ENCODE data around the gene NDE1. TPM values are rescaled to one million over a fixed set of nuclear protein-coding genes. Genes with fewer than 3 reads are reported as not detected.
"Not testable (repeated sequence)": the region's sequence is repeated elsewhere in the genome, so short reads cannot be mapped to it uniquely, and the experiment has no call there.

NDE1 gene
- total RNA-seq, 1 donor from 2014 or later: 41.0 TPM

DNA sequence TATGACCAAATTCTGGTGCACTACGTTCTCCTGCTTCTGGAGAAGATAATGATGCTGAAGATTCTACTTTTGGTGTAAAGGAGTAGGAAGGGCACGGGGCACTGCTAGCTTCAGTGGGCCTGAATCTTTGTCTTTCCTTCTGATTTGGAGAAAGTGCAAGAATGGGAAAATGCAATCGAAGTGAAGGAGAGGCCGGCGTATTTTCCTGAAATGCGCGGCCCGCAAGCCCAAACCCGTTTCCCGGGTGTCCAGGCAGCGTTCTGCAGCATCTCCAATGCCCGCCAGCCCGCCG lies 372 bp upstream of the NDE1 start:
- Mint-ChIP-seq H3K36me3 (ENCODE audit: unreplicated experiment) (no peaks in the 10 kb centered on the region), H3K4me1 (ENCODE audit: unreplicated experiment) (peaks cover 30% of the 10 kb centered on the region), H3K4me3 (ENCODE audit: unreplicated experiment) (peak overlapping the region; percentile 73), H3K9me3 (ENCODE audit: unreplicated experiment) (no peaks in the 10 kb centered on the region), H3K27ac (ENCODE audit: unreplicated experiment) (peak overlapping the region; percentile 75), H3K27me3 (ENCODE audit: unreplicated experiment) (no peaks in the 10 kb centered on the region)
- TF ChIP-seq, protein P1, sequence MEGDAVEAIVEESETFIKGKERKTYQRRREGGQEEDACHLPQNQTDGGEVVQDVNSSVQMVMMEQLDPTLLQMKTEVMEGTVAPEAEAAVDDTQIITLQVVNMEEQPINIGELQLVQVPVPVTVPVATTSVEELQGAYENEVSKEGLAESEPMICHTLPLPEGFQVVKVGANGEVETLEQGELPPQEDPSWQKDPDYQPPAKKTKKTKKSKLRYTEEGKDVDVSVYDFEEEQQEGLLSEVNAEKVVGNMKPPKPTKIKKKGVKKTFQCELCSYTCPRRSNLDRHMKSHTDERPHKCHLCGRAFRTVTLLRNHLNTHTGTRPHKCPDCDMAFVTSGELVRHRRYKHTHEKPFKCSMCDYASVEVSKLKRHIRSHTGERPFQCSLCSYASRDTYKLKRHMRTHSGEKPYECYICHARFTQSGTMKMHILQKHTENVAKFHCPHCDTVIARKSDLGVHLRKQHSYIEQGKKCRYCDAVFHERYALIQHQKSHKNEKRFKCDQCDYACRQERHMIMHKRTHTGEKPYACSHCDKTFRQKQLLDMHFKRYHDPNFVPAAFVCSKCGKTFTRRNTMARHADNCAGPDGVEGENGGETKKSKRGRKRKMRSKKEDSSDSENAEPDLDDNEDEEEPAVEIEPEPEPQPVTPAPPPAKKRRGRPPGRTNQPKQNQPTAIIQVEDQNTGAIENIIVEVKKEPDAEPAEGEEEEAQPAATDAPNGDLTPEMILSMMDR (IDR thresholded peaks at IDR 0.05): no peak
- DNase-seq (ENCODE audit: extremely low spot score, unreplicated experiment): no peak

DNA sequence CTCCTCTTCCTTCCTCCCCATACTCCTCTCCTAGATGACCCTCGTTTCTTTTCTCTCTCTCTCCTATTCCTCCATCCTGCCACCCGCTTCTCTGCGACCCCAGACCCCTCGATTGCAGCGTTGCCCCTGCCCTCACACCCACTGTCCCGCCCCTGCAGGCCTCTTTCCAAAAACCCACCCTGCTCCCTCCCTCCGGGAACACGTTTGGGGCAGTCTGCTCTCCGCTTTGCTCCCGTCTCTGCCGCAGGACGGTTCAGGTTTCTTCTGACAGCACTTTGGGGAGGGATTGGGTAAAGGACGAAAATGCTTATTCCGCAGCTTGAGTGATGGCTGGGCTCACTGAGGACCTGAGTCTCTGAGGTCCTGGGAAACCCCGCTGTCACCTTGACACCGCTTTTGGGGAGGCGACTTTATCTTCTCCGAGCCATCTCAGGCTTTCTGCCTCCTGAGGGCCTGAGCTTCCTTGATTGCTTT lies 690 bp downstream of the NDE1 start:
- Mint-ChIP-seq H3K27ac (ENCODE audit: unreplicated experiment) (peak overlapping the region; percentile 97), H3K36me3 (ENCODE audit: unreplicated experiment) (no peaks in the 10 kb centered on the region), H3K9me3 (ENCODE audit: unreplicated experiment) (no peaks in the 10 kb centered on the region), H3K27me3 (ENCODE audit: unreplicated experiment) (no peaks in the 10 kb centered on the region), H3K4me1 (ENCODE audit: unreplicated experiment) (peaks cover 27% of the 10 kb centered on the region), H3K4me3 (ENCODE audit: unreplicated experiment) (peak overlapping the region; percentile 99)
- TF ChIP-seq, protein P1 (IDR thresholded peaks at IDR 0.05): no peak
- DNase-seq (ENCODE audit: extremely low spot score, unreplicated experiment): no peak

DNA sequence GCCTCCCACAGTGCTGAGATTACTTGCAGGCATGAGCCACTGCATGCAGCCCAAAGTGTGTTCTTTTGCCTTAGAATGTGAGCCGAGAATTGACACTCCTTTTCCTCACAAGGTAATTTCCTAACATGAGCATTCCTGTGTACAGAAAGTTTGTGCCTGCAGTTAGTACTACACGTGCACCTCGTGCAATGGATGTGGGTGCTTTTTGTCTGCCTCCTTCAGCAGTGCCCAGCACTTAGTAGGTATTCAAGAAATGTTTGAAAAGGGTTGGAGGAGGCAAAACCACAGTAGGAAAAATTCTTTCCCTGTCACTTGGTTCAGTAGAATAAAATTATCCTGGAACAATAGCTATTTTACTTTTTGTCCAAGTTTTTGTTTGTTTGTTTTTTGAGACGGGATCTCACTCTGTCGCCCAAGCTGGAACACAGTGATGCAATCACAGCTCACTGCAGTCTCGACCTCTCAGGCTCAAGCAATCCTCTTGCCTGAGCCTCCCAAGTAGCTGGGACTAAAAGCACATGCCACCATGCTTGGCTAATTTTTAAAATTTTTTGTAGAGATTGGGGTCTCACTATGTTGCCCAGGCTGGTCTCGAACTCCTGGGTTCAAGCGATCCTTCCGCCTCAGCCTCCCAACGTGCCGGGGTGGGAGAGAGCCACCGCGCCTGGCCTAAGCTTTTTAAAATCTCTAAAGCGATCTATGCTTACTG lies 2.4 kb downstream of the NDE1 start:
- Mint-ChIP-seq H3K4me1 (ENCODE audit: unreplicated experiment) (peaks cover 27% of the 10 kb centered on the region), H3K4me3 (ENCODE audit: unreplicated experiment) (peak overlapping the region; percentile 14), H3K36me3 (ENCODE audit: unreplicated experiment) (no peaks in the 10 kb centered on the region), H3K27ac (ENCODE audit: unreplicated experiment) (peak overlapping the region; percentile 75), H3K27me3 (ENCODE audit: unreplicated experiment) (no peaks in the 10 kb centered on the region), H3K9me3 (ENCODE audit: unreplicated experiment) (no peaks in the 10 kb centered on the region)
- no peak for DNase-seq (ENCODE audit: extremely low spot score, unreplicated experiment)
- TF ChIP-seq, protein P1 (IDR thresholded peaks at IDR 0.05): no peak

DNA sequence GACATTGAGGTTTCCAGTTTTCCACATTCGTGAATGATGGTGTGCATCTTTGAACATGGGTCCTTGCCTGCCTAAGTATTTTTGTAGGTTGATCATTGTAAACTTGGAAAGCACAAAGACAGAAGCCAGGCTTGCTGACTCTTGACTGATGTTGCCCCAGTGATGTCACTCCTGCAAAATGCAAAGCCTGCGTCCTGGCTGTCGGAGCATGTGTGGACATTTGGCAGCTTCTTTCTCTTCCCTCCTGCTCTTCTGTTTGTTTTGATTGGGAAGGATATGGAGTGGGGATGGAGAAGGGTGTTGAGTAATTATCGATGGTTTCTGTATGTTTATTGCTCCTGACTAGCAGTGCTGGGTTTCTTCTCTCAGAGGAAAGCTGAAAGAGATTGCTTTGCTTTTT lies 3.2 kb downstream of the NDE1 start:
- no peak for DNase-seq (ENCODE audit: extremely low spot score, unreplicated experiment)
- Mint-ChIP-seq H3K36me3 (ENCODE audit: unreplicated experiment) (no peaks in the 10 kb centered on the region), H3K4me3 (ENCODE audit: unreplicated experiment) (peak overlapping the region; percentile 8), H3K27ac (ENCODE audit: unreplicated experiment) (peak overlapping the region; percentile 75), H3K4me1 (ENCODE audit: unreplicated experiment) (peaks cover 27% of the 10 kb centered on the region), H3K27me3 (ENCODE audit: unreplicated experiment) (no peaks in the 10 kb centered on the region), H3K9me3 (ENCODE audit: unreplicated experiment) (no peaks in the 10 kb centered on the region)
- TF ChIP-seq, protein P1 (IDR thresholded peaks at IDR 0.05): no peak

DNA sequence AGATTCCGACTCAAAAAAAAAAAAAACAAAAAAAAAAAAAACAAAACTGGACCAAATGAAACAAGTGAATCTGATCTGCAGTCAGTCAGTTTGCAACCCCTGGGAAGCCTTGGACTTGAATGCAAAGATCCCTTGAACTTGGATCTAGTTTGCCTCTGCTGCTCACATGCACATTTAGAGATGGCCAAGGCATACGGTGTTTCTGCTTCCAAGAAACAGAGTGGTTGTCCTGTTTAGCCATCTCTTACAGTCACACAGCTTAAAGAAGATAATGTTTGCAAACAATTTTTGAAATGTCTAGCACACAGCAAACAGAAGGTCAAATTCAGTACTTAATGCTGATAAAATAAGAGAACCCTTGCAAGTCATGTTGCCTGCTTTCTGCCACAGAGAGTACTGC lies 4.5 kb downstream of the NDE1 start:
- TF ChIP-seq, protein P1 (IDR thresholded peaks at IDR 0.05): no peak
- H3K4me1 Mint-ChIP-seq (ENCODE audit: unreplicated experiment): peaks cover 27% of the 10 kb centered on the region
- H3K27me3 Mint-ChIP-seq (ENCODE audit: unreplicated experiment): no peaks in the 10 kb centered on the region
- no peak for DNase-seq (ENCODE audit: extremely low spot score, unreplicated experiment)
- no peaks in the 10 kb centered on the region for H3K9me3 Mint-ChIP-seq (ENCODE audit: unreplicated experiment)
- no peak overlapping the region for H3K27ac Mint-ChIP-seq (ENCODE audit: unreplicated experiment)
- H3K4me3 Mint-ChIP-seq (ENCODE audit: unreplicated experiment): no peak overlapping the region
- H3K36me3 Mint-ChIP-seq (ENCODE audit: unreplicated experiment): no peaks in the 10 kb centered on the region

DNA sequence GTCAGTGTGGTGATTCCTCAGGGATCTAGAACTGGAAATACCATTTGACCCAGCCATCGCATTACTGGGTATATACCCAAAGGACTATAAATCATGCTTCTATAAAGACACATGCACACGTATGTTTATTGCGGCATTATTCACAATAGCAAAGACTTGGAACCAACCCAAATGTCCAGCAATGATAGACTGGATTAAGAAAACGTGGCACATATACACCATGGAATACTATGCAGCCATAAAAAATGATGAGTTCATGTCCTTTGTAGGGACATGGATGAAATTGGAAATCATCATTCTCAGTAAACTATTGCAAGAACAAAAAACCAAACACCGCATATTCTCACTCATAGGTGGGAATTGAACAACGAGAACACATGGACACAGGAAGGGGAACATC lies 5.5 kb downstream of the NDE1 start:
- not testable (repeated sequence) for DNase-seq (ENCODE audit: extremely low spot score, unreplicated experiment); H3K27ac Mint-ChIP-seq (ENCODE audit: unreplicated experiment)
- H3K4me1 Mint-ChIP-seq (ENCODE audit: unreplicated experiment): peaks cover 27% of the 10 kb centered on the region

More for the DNA sequence above, 5.5 kb downstream of the NDE1 start:
- H3K36me3 Mint-ChIP-seq (ENCODE audit: unreplicated experiment); H3K9me3 Mint-ChIP-seq (ENCODE audit: unreplicated experiment); H3K27me3 Mint-ChIP-seq (ENCODE audit: unreplicated experiment); H3K4me3 Mint-ChIP-seq (ENCODE audit: unreplicated experiment): not testable (repeated sequence)
